PC-3 (cell line): Measurements from ENCODE around the gene SNAP47. TPM values are rescaled to one million over a fixed set of nuclear protein-coding genes. Genes with fewer than 3 reads are reported as not detected.

Source experiments
- ATAC-seq: fragments of 200-7000 bp; cut with Tn5 transposase; 2 replicates; pipeline ENCODE4 v1.9.1; 2020; ENCODE audit warnings: mild to moderate bottlenecking, moderate library complexity
- BruUV-seq: library from RNA; stranded (reverse); fragments of 400-500 nt; replicated peaks from 2 replicates; lab custom pipeline; 2021; lab: Mats Ljungman, UMichigan
- CTCF ChIA-PET: fragments of 300-600 bp; sonication (Branson Sonifier 250); formaldehyde crosslinking; loops from one replicate; lab custom pipeline; 2022; ENCODE audit warnings: antibody characterized with exemption; lab: Charles Lee
- POLR2A ChIA-PET: fragments of 300-600 bp; sonication (Branson Sonifier 250); formaldehyde crosslinking; loops from one replicate; lab custom pipeline; 2022; ENCODE audit warnings: antibody characterized with exemption; ENCODE audit not compliant: unreplicated experiment; lab: Charles Lee
- DNase-seq: peaks from one replicate; pipeline ENCODE4 v3.0.0-alpha.2; 2015
- H2AFZ ChIP-seq: fragments of 300-600 bp; sonication (generic); 2 replicates; pipeline ENCODE4 v1.6.0; 2016; ENCODE audit warnings: antibody characterized with exemption, low read length
- H3F3A ChIP-seq: fragments of 300-600 bp; sonication (generic); one replicate; pipeline ENCODE4 v1.6.0; 2017; ENCODE audit warnings: antibody characterized with exemption, low read length, control low read depth, mild to moderate bottlenecking; ENCODE audit not compliant: unreplicated experiment
- H3K27ac ChIP-seq: fragments of 300-600 bp; sonication (generic); 2 replicates; pipeline ENCODE4 v1.5.1; 2016; ENCODE audit warnings: mild to moderate bottlenecking, low read length
- H3K27me3 ChIP-seq: fragments of 300-600 bp; sonication (generic); 2 replicates; pipeline ENCODE4 v1.6.1; 2016; ENCODE audit warnings: low read length, mixed read lengths
- H3K36me3 ChIP-seq: fragments of 300-600 bp; sonication (generic); 2 replicates; pipeline ENCODE4 v1.6.1; 2016; ENCODE audit warnings: low read depth, mixed run types, low read length, mixed read lengths
- H3K4me1 ChIP-seq: fragments of 300-600 bp; sonication (generic); 2 replicates; pipeline ENCODE4 v1.5.1; 2016; ENCODE audit warnings: low read length; ENCODE audit not compliant: insufficient read depth
- H3K4me2 ChIP-seq: fragments of 300-600 bp; sonication (generic); 2 replicates; pipeline ENCODE4 v1.6.0; 2016; ENCODE audit warnings: low read length
- H3K4me3 ChIP-seq: fragments of 300-600 bp; sonication (generic); 2 replicates; pipeline ENCODE4 v1.5.1; 2016; ENCODE audit warnings: mild to moderate bottlenecking, low read length, mixed read lengths
- H3K79me2 ChIP-seq: fragments of 300-600 bp; sonication (generic); 2 replicates; pipeline ENCODE4 v1.6.1; 2017; ENCODE audit warnings: low read length, mixed read lengths
- H3K9ac ChIP-seq: fragments of 300-600 bp; sonication (generic); 2 replicates; pipeline ENCODE4 v1.6.0; 2016; ENCODE audit warnings: mild to moderate bottlenecking, low read length
- H3K9me2 ChIP-seq: fragments of 300-600 bp; sonication (generic); replicated peaks from 2 replicates; pipeline ENCODE4 v1.6.1; 2016; ENCODE audit warnings: mixed run types, low read length, mixed read lengths
- H3K9me3 ChIP-seq: fragments of 300-600 bp; sonication (generic); 2 replicates; pipeline ENCODE4 v1.6.1; 2016; ENCODE audit warnings: low read length, mixed read lengths
- H4K20me1 ChIP-seq: fragments of 300-600 bp; sonication (generic); 2 replicates; pipeline ENCODE4 v1.6.1; 2016; ENCODE audit warnings: low read length, mixed read lengths
- CTCF ChIP-seq: fragments of 300-600 bp; sonication (generic); conservative IDR thresholded peaks from 2 replicates; pipeline ENCODE4 v1.5.1; 2017; ENCODE audit warnings: antibody characterized with exemption, low read depth, mild to moderate bottlenecking, low read length
- EZH2 ChIP-seq: fragments of 300-600 bp; sonication (generic); IDR thresholded peaks from one replicate; pipeline ENCODE4 v1.6.1; 2017; ENCODE audit warnings: antibody characterized with exemption, mild to moderate bottlenecking, low read length; ENCODE audit not compliant: unreplicated experiment
- EZH2phosphoT487 ChIP-seq: fragments of 300-600 bp; sonication (generic); IDR thresholded peaks from 2 replicates; pipeline ENCODE4 v1.6.1; 2018; ENCODE audit warnings: mild to moderate bottlenecking, antibody characterized with exemption, low read length, borderline replicate concordance
- intact Hi-C: fragments of 100-400 bp; cut with micrococcal nuclease; formaldehyde crosslinking; loops from 2 replicates; pipeline ENCODE4 v1.9.0; 2023
- total RNA-seq: library from RNA; depleted of rRNA; stranded (reverse); fragments of >200 nt; gene quantifications from 2 replicates; pipeline ENCODE4 v1.2.3, GENCODE V29; 2014

Gene SNAP47
- total RNA-seq, 1 experiment from 2014 or later = 123 TPM

DNA sequence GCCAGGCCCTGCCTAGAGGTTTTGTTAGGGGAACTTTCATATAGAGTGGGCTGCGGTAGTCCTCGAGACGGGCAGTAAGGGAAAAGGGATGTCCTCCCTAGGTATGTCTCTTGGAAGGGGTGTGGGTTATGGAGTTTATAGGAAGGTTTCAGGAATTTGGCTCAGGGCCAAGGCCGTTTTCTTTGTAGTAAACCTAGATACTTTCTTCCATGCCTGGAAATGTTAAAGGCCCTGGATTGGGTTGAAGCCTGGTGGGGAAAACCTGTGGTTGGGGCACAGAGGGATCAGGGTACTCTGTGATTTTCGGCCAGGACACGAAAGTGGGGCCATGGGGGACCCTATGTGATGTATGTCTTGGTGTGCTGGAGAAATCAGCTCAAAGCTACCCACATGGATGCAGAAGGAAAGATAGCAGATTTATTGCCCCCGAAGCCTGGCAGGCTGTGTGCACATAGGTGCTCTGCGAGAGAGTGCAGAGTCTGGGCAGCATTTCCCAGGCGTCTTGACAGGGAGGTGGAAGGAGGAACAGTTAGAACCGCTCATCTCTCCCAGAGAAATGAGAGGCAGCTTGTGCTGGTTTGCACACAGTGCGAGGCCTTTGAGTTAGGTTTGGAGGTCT is 1.7 kb downstream of the SNAP47 start:
- Histone ChIP-seq H3K9me2 (no peaks in the 10 kb centered on the region), H3K4me2 (peak overlapping the region; percentile 86), H3K27me3 (no peaks in the 10 kb centered on the region), H4K20me1 (peaks cover 18% of the 10 kb centered on the region; the same call in 1 of the 2 replicates), H3K9ac (no peak overlapping the region), H3K36me3 (peaks cover 17% of the 10 kb centered on the region), H3F3A (no peaks in the 10 kb centered on the region), H3K9me3 (no peaks in the 10 kb centered on the region), H3K4me1 (peaks cover 22% of the 10 kb centered on the region), H3K79me2 (peaks cover 96% of the 10 kb centered on the region), H2AFZ (no peak overlapping the region), H3K4me3 (peak overlapping the region; percentile 80; the same call in 1 of the 2 replicates), H3K27ac (no peak overlapping the region)
- BruUV-seq = TSS peak; percentile 2
- ChIA-PET POLR2A (no interaction called here), CTCF (no interaction called here)
- intact Hi-C loops = no loop called here
- ATAC-seq = no peak
- TF ChIP-seq CTCF (no peak), EZH2phosphoT487 (no peak), EZH2 (no peak)
- DNase-seq = peak; percentile 20

DNA sequence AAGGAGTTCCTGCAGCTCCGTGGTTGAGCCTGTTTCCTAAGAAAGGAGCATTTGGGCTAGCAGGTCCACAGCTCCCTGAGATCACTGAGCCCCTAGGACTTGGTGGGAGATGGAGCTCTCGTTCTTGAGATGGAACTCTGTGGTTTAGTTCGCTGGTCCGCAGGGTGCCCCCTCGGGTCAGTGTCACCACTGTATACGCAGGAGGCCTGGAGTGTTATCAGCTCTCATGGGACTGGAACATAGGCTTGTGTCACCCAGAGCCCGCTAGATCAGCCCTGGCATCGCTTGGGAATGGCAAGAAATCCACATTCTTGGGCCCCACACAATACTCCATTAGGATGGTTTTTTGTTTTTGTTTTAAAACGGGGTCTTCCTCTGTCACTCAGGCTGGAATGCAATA is 3.6 kb downstream of the SNAP47 start:
- ATAC-seq = no peak
- ChIA-PET POLR2A (no interaction called here), CTCF (no interaction called here)
- intact Hi-C loops = no loop called here
- H3K27me3 ChIP-seq = no peaks in the 10 kb centered on the region
- H3K9me2 ChIP-seq = no peaks in the 10 kb centered on the region
- BruUV-seq = no TSS peak
- DNase-seq = no peak
- H4K20me1 ChIP-seq = peaks cover 18% of the 10 kb centered on the region; the same call in 1 of the 2 replicates
- H3K4me2 ChIP-seq = no peak overlapping the region
- H3K9ac ChIP-seq = no peak overlapping the region
- H3K9me3 ChIP-seq = no peaks in the 10 kb centered on the region
- no peak for TF ChIP-seq EZH2phosphoT487
- TF ChIP-seq EZH2 = no peak
- no peak for TF ChIP-seq CTCF
- no peak overlapping the region for H3K4me3 ChIP-seq
- peaks cover 17% of the 10 kb centered on the region for H3K4me1 ChIP-seq
- H3K27ac ChIP-seq = no peak overlapping the region
- H3K36me3 ChIP-seq = 0 out of 2 replicates have a peak, but pooled peaks cover 3% of the 10 kb centered on the region
- no peak overlapping the region for H2AFZ ChIP-seq
- H3F3A ChIP-seq = no peaks in the 10 kb centered on the region
- peaks cover 96% of the 10 kb centered on the region for H3K79me2 ChIP-seq

DNA sequence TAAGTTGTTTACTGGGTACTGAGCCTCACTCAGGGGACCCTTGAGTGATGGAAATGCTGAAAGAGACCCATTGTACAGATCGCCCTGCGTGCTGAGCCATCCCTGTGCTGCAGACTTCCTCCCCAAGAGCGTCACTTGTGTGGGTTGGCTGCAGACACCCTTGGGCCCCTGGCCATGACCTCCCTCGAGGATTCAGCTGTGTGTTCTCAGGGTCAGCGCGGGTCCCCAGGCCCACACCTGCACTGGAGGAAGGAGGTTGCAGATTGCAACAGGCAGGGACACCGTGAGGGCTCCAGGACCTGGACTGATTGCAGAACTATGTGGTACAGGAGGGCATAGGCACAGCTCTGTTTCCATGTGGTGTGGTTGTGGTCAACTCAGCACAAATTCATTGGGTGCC is 4.4 kb downstream of the SNAP47 start:
- Histone ChIP-seq H3K4me3 (no peak overlapping the region), H3K27ac (no peak overlapping the region), H2AFZ (no peak overlapping the region), H4K20me1 (peaks cover 23% of the 10 kb centered on the region; the same call in 1 of the 2 replicates), H3K9me2 (no peaks in the 10 kb centered on the region), H3F3A (no peaks in the 10 kb centered on the region), H3K27me3 (no peaks in the 10 kb centered on the region), H3K9me3 (no peaks in the 10 kb centered on the region), H3K79me2 (peaks cover 96% of the 10 kb centered on the region), H3K36me3 (0 out of 2 replicates have a peak, but pooled peaks cover 3% of the 10 kb centered on the region), H3K4me2 (no peak overlapping the region), H3K4me1 (peaks cover 14% of the 10 kb centered on the region), H3K9ac (no peak overlapping the region)
- BruUV-seq = no TSS peak
- intact Hi-C loops = no loop called here
- ATAC-seq (no peak), DNase-seq (no peak)
- no peak for TF ChIP-seq CTCF
- TF ChIP-seq EZH2phosphoT487 = no peak
- TF ChIP-seq EZH2 = no peak
- CTCF ChIA-PET = no interaction called here
- POLR2A ChIA-PET = no interaction called here
